Omental fat pad (tissue), 4 donors: ENCODE results near the gene TRIM22. TPM values are rescaled to one million over a fixed set of nuclear protein-coding genes. Genes with fewer than 3 reads are reported as not detected.

Experiments used
- ATAC-seq: fragments of 150-250 bp; one replicate; pipeline ENCODE4 v1.9.1; 2016; ENCODE audit warnings: mild to moderate bottlenecking, moderate library complexity; ENCODE audit not compliant: low FRiP score
- DNase-seq: peaks from one replicate; pipeline ENCODE4 v3.0.0-alpha.2; 2019; ENCODE audit warnings: low spot score
- total RNA-seq, 4 donors: library from RNA; depleted of rRNA; stranded (reverse); fragments of >200 nt; gene quantifications; one replicate each; pipeline ENCODE4 v1.1.0, GENCODE V29; 2016
- TF ChIP-seq, protein P1 (sequence below), 3 donors: fragments of 450-650 bp; IDR thresholded peaks; one replicate each; pipeline ENCODE4 v1.5.1; 2016 to 2017; ENCODE audit warnings: antibody characterized with exemption in 3 of 3, mild to moderate bottlenecking in 3 of 3, moderate library complexity in 2 of 3

Gene TRIM22
- total RNA-seq, 4 donors from 2014 or later: 22.3 to 163 (median 55.7) TPM

DNA sequence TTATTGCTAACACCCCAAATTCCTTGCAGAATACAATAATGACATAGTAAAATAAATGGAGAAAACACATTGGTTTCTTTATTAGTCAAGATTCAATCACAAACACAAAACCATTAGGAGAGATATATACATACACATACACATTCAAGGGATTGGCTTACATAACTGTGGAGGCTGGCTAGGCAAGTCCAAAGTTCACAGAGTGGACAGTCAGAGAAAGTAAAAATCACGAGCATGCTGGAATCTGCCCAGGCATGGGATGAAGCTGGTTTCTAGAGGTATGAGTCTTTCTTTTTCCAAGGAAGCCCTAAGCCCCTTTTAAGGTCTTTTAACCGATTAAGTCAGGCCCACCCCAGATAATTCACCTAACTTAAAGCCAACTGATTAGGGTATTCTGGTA, 33.0 kb downstream of the TRIM22 start:
- DNase-seq (no peak), ATAC-seq (no peak)
- TF ChIP-seq, protein P1, sequence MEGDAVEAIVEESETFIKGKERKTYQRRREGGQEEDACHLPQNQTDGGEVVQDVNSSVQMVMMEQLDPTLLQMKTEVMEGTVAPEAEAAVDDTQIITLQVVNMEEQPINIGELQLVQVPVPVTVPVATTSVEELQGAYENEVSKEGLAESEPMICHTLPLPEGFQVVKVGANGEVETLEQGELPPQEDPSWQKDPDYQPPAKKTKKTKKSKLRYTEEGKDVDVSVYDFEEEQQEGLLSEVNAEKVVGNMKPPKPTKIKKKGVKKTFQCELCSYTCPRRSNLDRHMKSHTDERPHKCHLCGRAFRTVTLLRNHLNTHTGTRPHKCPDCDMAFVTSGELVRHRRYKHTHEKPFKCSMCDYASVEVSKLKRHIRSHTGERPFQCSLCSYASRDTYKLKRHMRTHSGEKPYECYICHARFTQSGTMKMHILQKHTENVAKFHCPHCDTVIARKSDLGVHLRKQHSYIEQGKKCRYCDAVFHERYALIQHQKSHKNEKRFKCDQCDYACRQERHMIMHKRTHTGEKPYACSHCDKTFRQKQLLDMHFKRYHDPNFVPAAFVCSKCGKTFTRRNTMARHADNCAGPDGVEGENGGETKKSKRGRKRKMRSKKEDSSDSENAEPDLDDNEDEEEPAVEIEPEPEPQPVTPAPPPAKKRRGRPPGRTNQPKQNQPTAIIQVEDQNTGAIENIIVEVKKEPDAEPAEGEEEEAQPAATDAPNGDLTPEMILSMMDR (IDR thresholded peaks at IDR 0.05): no peak

DNA sequence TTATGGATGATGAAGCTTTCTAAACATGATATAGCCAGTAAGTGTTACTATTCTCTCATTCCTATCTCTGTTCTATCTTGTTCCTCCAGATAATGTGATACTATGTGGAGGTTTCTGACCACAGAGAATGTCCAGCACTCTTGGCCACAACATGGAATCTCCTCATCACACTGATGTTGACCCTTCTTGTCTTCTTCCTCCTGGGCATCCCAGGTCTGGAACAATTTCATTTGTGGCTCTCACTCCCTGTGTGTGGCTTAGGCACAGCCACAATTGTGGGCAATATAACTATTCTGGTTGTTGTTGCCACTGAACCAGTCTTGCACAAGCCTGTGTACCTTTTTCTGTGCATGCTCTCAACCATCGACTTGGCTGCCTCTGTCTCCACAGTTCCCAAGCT, 36.8 kb downstream of the TRIM22 start:
- ATAC-seq: no peak
- TF ChIP-seq, protein P1 (IDR thresholded peaks at IDR 0.05): no peak
- no peak for DNase-seq

DNA sequence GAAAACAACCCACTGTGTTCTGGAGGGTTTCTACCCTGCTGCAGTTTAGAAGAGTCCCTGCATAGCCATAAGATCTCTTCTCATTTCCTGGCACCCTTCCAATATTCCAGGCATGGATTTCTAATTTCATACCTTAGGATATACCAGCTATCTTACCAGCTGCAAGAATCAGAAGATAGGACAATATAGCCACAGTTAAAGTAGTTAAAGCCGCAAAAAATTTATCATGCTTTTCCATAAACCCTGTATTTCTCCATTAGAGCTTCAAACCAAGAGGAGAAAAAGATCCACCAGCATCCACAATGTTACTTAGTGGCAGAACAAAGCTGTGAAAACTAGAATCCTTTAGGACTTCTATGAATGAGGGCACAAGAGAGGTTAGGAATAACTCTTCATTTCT, 38.1 kb downstream of the TRIM22 start:
- ATAC-seq: no peak
- DNase-seq: no peak

DNA sequence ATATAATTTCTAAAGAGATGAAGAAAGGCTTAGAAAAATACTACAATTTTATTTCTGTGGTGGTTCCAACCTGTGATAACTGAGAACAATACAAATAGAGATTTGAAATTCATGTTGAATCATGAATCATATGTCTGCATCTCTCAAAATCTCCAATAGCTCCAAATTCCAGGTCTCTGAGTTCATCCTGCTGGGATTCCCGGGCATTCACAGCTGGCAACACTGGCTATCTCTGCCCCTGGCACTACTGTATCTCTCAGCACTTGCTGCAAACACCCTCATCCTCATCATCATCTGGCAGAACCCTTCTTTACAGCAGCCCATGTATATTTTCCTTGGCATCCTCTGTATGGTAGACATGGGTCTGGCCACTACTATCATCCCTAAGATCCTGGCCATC, 46.8 kb downstream of the TRIM22 start, which contains the start of gene OR56B1:
OR56B1 (plus strand) TSS at position 53 of the 400 bp plus-strand sequence; CDS start at position 122, 69 bp downstream.
- ATAC-seq: no peak
- DNase-seq: no peak
- TF ChIP-seq, protein P1 (IDR thresholded peaks at IDR 0.05): no peak

More for the DNA sequence above, 38.1 kb downstream of the TRIM22 start:
- TF ChIP-seq, protein P1 (IDR thresholded peaks at IDR 0.05): no peak

DNA sequence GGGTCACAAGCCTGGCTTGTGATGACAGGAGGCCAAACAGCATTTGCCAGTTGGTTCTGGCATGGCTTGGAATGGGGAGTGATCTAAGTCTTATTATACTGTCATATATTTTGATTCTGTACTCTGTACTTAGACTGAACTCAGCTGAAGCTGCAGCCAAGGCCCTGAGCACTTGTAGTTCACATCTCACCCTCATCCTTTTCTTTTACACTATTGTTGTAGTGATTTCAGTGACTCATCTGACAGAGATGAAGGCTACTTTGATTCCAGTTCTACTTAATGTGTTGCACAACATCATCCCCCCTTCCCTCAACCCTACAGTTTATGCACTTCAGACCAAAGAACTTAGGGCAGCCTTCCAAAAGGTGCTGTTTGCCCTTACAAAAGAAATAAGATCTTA, 47.5 kb downstream of the TRIM22 start:
- no peak for DNase-seq
- TF ChIP-seq, protein P1 (IDR thresholded peaks at IDR 0.05): no peak
- no peak for ATAC-seq

DNA sequence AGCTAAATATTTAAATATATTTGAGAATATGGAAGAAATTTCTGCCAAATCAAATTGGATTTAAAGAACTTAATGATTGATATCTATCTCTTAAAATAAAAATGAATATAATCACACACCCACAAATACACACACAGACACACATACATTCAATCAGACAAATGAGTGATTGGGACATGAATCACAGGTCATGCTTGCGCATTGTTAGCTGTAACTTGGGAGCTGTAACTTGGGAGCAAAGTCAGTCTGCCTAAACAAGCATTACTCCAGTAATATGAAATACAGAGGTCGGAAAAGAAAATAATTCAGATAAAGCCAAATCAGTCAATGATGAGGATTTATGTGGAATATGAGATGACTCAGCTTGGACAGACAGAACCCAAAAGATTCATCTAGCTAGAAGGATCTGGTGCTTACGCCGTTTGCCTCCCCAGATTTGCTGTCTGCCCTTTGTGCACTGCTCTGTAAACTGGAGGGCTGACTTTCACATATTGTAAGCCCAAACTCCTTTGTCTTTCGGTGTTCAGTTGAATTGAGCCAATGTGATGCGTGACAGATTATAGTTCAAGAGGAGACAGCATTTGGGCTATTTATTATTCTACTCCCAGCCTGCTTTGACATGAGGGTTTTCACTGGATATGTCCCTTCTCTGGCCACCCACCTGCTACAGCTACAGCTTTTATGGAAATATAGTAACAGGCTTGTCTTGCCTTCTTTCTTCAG, 48.2 kb downstream of the TRIM22 start:
- TF ChIP-seq, protein P1 (IDR thresholded peaks at IDR 0.05): no peak
- DNase-seq: no peak
- no peak for ATAC-seq

DNA sequence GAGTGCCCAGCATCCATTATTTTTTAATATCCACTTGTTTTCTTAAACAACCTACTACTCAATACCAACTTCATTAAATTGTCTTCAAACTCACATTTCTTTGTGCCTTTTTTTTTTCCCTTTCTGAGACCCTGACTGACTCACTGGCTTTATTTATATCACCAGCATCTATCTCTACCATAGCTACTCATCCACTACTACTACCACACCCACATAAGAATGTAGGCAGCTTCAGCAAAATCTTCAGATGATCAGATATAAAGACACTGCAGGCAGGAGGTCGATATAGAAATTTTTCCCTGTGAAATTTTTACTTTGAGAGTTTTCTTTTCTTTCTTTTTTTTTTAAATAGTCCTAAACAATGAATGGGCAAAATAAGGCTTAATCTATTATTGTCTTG, 48.8 kb downstream of the TRIM22 start:
- ATAC-seq: no peak
- TF ChIP-seq, protein P1 (IDR thresholded peaks at IDR 0.05): no peak
- DNase-seq: no peak
